ENCODE measurements around the gene PES1.

DNA sequence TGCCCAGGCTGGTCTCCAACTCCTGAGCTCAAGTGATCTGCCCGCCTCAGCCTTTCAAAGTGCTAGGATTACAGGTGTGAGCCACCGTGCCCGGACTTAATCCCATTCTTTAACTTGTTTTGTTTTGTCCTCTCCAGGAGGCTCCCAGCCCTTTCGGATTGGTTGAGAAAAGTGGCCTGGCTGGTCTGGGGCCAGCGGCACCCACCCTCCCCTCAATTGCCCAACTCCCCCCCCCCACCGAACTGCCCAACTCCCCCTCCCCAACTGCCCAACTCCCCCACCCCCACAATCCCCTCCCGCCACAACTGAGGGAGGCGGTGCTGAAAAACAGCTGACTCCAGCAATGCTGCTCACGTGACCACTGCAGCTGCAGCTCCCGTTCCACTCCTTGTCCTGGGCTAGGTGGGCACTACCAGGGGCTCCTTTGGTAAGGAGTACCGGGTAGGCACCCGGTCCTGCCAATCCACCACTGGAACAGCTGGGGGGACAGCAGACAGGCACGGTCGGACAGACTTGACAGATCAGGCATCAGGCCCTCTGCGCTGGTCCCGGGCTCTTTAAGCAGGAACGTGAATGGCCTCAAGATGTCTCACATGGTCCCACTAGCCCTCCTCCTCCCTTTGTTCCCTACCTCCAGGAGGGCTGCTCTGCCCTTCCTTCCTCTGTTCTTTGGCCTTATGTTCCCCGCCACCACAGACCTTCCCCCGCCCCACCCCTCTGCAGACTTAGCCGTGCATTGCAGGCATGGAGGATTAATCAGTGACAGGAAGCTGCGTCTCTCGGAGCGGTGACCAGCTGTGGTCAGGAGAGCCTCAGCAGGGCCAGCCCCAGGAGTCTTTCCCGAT lies 15.0 kb upstream of the PES1 start, which contains the start of gene TCN2:
- TF ChIP-seq, protein P1, sequence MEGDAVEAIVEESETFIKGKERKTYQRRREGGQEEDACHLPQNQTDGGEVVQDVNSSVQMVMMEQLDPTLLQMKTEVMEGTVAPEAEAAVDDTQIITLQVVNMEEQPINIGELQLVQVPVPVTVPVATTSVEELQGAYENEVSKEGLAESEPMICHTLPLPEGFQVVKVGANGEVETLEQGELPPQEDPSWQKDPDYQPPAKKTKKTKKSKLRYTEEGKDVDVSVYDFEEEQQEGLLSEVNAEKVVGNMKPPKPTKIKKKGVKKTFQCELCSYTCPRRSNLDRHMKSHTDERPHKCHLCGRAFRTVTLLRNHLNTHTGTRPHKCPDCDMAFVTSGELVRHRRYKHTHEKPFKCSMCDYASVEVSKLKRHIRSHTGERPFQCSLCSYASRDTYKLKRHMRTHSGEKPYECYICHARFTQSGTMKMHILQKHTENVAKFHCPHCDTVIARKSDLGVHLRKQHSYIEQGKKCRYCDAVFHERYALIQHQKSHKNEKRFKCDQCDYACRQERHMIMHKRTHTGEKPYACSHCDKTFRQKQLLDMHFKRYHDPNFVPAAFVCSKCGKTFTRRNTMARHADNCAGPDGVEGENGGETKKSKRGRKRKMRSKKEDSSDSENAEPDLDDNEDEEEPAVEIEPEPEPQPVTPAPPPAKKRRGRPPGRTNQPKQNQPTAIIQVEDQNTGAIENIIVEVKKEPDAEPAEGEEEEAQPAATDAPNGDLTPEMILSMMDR (conservative IDR thresholded peaks at IDR 0.05 in 1 of 2, IDR thresholded peaks at IDR 0.05 in 1 of 2; ENCODE audit: low read depth in 1 of 2, low read length in 2 of 2), result no peak
- no peak for TF ChIP-seq EZH2 (IDR thresholded peaks at IDR 0.05; ENCODE audit: low read length, missing control alignments)

All from fibroblast of lung (primary cell).